Skeletal muscle tissue (tissue), 4 donors: ENCODE measurements around the gene AKAP6. TPM values are rescaled to one million over a fixed set of nuclear protein-coding genes. Genes with fewer than 3 reads are reported as not detected.
"Not testable (repeated sequence)": the region's sequence is repeated elsewhere in the genome, so short reads cannot be mapped to it uniquely, and the experiment has no call there.

Experiments
- H3K27ac ChIP-seq: one replicate; pipeline ENCODE4 v1.7.0; 2013; ENCODE audit warnings: mild to moderate bottlenecking, low read depth, low read length, inconsistent platforms
- H3K27me3 ChIP-seq, 3 donors: one replicate each; pipeline ENCODE4 v1.7.0; 2013; ENCODE audit warnings: low read length in 3 of 3; ENCODE audit not compliant: control insufficient read depth in 3 of 3, insufficient read depth in 3 of 3
- H3K36me3 ChIP-seq, 3 donors: one replicate each; pipeline ENCODE4 v1.7.0; 2013; ENCODE audit warnings: low read length in 3 of 3; ENCODE audit not compliant: control insufficient read depth in 3 of 3, insufficient read depth in 3 of 3
- H3K4me1 ChIP-seq, 3 donors: one replicate each; pipeline ENCODE4 v1.7.0; 2013; ENCODE audit warnings: low read length in 3 of 3, mild to moderate bottlenecking in 3 of 3; ENCODE audit not compliant: control insufficient read depth in 3 of 3, insufficient read depth in 3 of 3
- H3K4me3 ChIP-seq, 3 donors: one replicate each; pipeline ENCODE4 v1.7.0; 2013; ENCODE audit warnings: low read length in 3 of 3
- H3K9ac ChIP-seq, 3 donors: one replicate each; pipeline ENCODE4 v1.7.0; 2013; ENCODE audit warnings: low read length in 3 of 3, mild to moderate bottlenecking in 3 of 3, moderate library complexity in 2 of 3, low read depth in 1 of 3
- H3K9me3 ChIP-seq, 3 donors: one replicate each; pipeline ENCODE4 v1.7.0; 2013; ENCODE audit warnings: low read length in 3 of 3; ENCODE audit not compliant: control insufficient read depth in 3 of 3
- total RNA-seq: library from RNA; depleted of rRNA; stranded (reverse); fragments of >200 nt; gene quantifications from one replicate; pipeline ENCODE4 v1.2.3, GENCODE V29; 2014
- donor health status: Osteomylitis.

The AKAP6 gene
- total RNA-seq, 1 donor from 2014 or later, result 102 TPM

GRCh38 chr14:32367516-32367915 is 38.4 kb downstream of the AKAP6 start:
- Histone ChIP-seq H3K4me1 (peaks cover 6 to 7% (median 6%) of the 10 kb centered on the region in 3 donors), H3K27ac (no peak overlapping the region), H3K36me3 (no peaks in the 10 kb centered on the region), H3K9ac (no peak overlapping the region), H3K27me3 (no peaks in the 10 kb centered on the region), H3K9me3 (no peaks in the 10 kb centered on the region), H3K4me3 (no peak overlapping the region)

DNA sequence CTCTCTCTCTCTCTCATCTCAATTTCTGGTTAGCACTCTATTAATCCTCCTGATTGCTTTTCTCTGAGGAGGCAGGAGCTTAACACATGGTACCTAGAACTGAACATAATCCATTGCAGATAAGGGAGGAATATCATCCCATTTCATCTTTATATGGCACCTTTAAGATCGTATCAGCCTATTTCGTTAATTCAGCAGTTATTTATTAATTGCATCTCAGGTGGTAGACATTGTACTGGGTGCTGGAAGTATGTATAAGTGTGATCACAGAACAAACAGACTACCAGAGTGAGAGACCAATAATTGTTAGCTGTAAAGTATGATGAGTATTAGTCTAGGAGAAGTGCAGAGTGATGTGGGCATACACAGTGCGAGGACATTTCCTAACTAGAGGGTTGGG is 39.0 kb downstream of the AKAP6 start:
- no peaks in the 10 kb centered on the region for H3K27me3 ChIP-seq
- H3K4me3 ChIP-seq, result no peak overlapping the region
- peaks cover 6 to 7% (median 6%) of the 10 kb centered on the region in 3 donors for H3K4me1 ChIP-seq

DNA sequence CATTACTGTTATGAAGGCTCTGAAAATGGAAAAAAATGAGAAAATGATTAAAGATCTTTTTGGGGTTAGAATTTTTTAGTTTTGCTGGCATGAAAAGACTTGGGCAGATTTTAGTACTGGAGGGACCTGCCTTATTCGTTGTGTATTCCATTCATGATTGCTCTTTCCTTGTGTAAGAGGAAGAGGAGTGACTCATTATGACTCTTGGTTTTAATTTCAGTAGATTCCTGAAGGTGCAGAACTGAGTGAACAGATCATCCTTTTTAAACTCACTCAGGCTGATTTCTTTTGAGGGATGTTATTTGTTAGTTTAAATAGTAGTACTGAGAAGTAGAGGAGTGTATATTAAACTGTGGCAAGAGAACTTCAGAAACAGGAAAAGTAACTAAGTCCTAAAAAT is 41.6 kb downstream of the AKAP6 start:
- peaks cover 6 to 7% (median 6%) of the 10 kb centered on the region in 3 donors for H3K4me1 ChIP-seq
- H3K36me3 ChIP-seq, result no peaks in the 10 kb centered on the region
- H3K27me3 ChIP-seq, result no peaks in the 10 kb centered on the region
- H3K9me3 ChIP-seq, result no peaks in the 10 kb centered on the region
- H3K9ac ChIP-seq, result no peak overlapping the region
- no peak overlapping the region for H3K4me3 ChIP-seq
- no peak overlapping the region for H3K27ac ChIP-seq

More for the DNA sequence above, 39.0 kb downstream of the AKAP6 start:
- Histone ChIP-seq H3K27ac (no peak overlapping the region), H3K9ac (no peak overlapping the region), H3K9me3 (no peaks in the 10 kb centered on the region), H3K36me3 (no peaks in the 10 kb centered on the region)

GRCh38 chr14:32372154-32372553 is 43.1 kb downstream of the AKAP6 start:
- H3K4me3 ChIP-seq, result no peak overlapping the region

DNA sequence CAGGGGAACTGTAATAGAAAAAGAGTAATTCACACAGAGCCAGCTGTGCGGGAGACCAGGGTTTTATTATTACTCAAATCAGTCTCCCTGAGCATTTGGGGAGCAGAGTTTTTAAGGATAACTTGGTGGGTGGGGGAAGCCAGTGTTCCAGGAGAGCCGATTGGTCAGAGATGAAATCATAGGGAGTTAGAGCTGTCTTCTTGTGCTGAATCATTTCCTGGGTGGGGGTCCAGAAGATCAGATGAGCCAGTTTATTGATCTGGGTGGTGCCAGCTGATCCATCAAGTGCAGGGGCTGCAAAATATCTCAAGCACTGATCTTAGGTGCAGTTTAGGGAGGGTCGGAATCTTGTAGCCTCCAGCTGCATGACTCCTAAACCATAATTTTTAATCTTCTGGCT is 44.1 kb downstream of the AKAP6 start:
- H3K4me1 ChIP-seq, H3K27me3 ChIP-seq, H3K4me3 ChIP-seq, H3K9me3 ChIP-seq, H3K27ac ChIP-seq, H3K36me3 ChIP-seq, H3K9ac ChIP-seq: not testable (repeated sequence)

More at GRCh38 chr14:32372154-32372553, 43.1 kb downstream of the AKAP6 start:
- Histone ChIP-seq H3K4me1 (no peaks in the 10 kb centered on the region), H3K27me3 (no peaks in the 10 kb centered on the region), H3K9ac (no peak overlapping the region), H3K36me3 (no peaks in the 10 kb centered on the region), H3K9me3 (no peaks in the 10 kb centered on the region), H3K27ac (no peak overlapping the region)

GRCh38 chr14:32374155-32374554 is 45.1 kb downstream of the AKAP6 start:
- Histone ChIP-seq H3K27me3 (no peaks in the 10 kb centered on the region), H3K4me3 (no peak overlapping the region), H3K9me3 (no peaks in the 10 kb centered on the region), H3K27ac (no peak overlapping the region), H3K9ac (no peak overlapping the region), H3K4me1 (no peaks in the 10 kb centered on the region), H3K36me3 (no peaks in the 10 kb centered on the region)

GRCh38 chr14:32375663-32376062 is 46.6 kb downstream of the AKAP6 start:
- H3K36me3 ChIP-seq, result no peaks in the 10 kb centered on the region
- H3K27me3 ChIP-seq, result no peaks in the 10 kb centered on the region
- H3K9me3 ChIP-seq, result no peaks in the 10 kb centered on the region
- H3K9ac ChIP-seq, result no peak overlapping the region
- H3K4me1 ChIP-seq, result peaks cover 0 to 6% (median 0%) of the 10 kb centered on the region in 3 donors
- H3K27ac ChIP-seq, result no peak overlapping the region
- H3K4me3 ChIP-seq, result no peak overlapping the region

GRCh38 chr14:32377046-32377646 is 48.0 kb downstream of the AKAP6 start:
- H3K9ac ChIP-seq, result no peak overlapping the region
- no peak overlapping the region for H3K27ac ChIP-seq
- peaks cover 0 to 6% (median 0%) of the 10 kb centered on the region in 3 donors for H3K4me1 ChIP-seq
- no peaks in the 10 kb centered on the region for H3K27me3 ChIP-seq
- H3K9me3 ChIP-seq, result no peaks in the 10 kb centered on the region
- no peaks in the 10 kb centered on the region for H3K36me3 ChIP-seq
- H3K4me3 ChIP-seq, result no peak overlapping the region

DNA sequence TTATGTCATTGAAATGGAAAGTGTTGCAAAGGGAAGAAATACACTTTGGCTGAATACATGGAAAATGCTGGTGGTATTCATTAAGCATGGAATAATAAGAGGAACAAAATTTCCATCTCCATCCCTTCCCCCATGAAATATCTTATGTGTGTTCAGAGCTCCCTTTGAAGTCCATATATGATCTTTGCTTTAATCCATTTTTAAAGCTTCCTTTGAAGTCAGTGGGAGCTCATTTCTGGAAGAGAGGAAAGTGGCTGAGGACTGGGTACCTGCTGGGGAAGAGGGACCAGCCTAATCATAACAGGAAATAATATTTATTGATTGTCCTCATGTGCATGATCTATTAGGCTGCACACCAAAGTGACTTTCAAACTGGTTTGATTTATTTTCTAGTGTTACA is 49.2 kb downstream of the AKAP6 start:
- no peak overlapping the region for H3K9ac ChIP-seq
- peaks cover 0 to 6% (median 0%) of the 10 kb centered on the region in 3 donors for H3K4me1 ChIP-seq
- H3K27ac ChIP-seq, result no peak overlapping the region
- no peak overlapping the region for H3K4me3 ChIP-seq
- no peaks in the 10 kb centered on the region for H3K9me3 ChIP-seq
- H3K27me3 ChIP-seq, result no peaks in the 10 kb centered on the region
- H3K36me3 ChIP-seq, result no peaks in the 10 kb centered on the region

- Histone ChIP-seq H3K9ac (no peak overlapping the region), H3K4me1 (peaks cover 0 to 6% (median 0%) of the 10 kb centered on the region in 3 donors), H3K4me3 (no peak overlapping the region), H3K27ac (no peak overlapping the region), H3K9me3 (no peaks in the 10 kb centered on the region), H3K27me3 (no peaks in the 10 kb centered on the region), H3K36me3 (no peaks in the 10 kb centered on the region)
These were observed 50.3 kb downstream of the AKAP6 start for GRCh38 chr14:32379447-32379846.
